GM12878 (cell line): ENCODE data around the gene RAMACL. TPM values are rescaled to one million over a fixed set of nuclear protein-coding genes. Genes with fewer than 3 reads are reported as not detected.

Experiments
- ATAC-seq: fragments of 200-7000 bp; cut with Tn5 transposase; 3 replicates; pipeline ENCODE4 v1.9.1; 2020; ENCODE audit warnings: mild to moderate bottlenecking, moderate library complexity
- BruUV-seq: library from RNA; stranded (reverse); fragments of 400-500 nt; replicated peaks from 2 replicates; lab custom pipeline; 2021; lab: Mats Ljungman, UMichigan
- CTCF ChIA-PET: fragments of 300-600 bp; sonication (Branson Sonifier 250); formaldehyde crosslinking; extraction: SDS; loops from one replicate; lab custom pipeline; 2021; ENCODE audit warnings: inconsistent platforms; lab: Yijun Ruan, JAX
- POLR2A ChIA-PET: fragments of 350-600 bp; formaldehyde crosslinking; extraction: SDS; loops from one replicate; lab custom pipeline; 2021; ENCODE audit warnings: inconsistent platforms; lab: Charles Lee
- RAD21 ChIA-PET: fragments of 300-600 bp; sonication (Branson Sonifier 250); formaldehyde crosslinking; loops from one replicate; lab custom pipeline; 2023; ENCODE audit warnings: antibody characterized with exemption; ENCODE audit not compliant: unreplicated experiment; lab: Charles Lee
- SMC1A ChIA-PET: fragments of 300-600 bp; sonication (Branson Sonifier 250); formaldehyde crosslinking; loops from one replicate; lab custom pipeline; 2023; ENCODE audit not compliant: unreplicated experiment, uncharacterized antibody; lab: Charles Lee
- DNase-seq: peaks from one replicate; pipeline ENCODE4 v3.0.0-alpha.2; 2011; ENCODE audit warnings: low read depth, low spot score
- FAIRE-seq: peaks from 3 replicates; lab custom pipeline; 2011; peaks lifted over from hg19 to GRCh38; lab: Jason Lieb, UNC
- H2AFZ ChIP-seq: 2 replicates; pipeline ENCODE4 v1.6.0; 2011; ENCODE audit warnings: low read depth, low read length, control low read depth; ENCODE audit not compliant: control insufficient read depth
- H3K27ac ChIP-seq: 2 replicates; pipeline ENCODE4 v1.5.1; 2011; ENCODE audit warnings: control low read depth; ENCODE audit not compliant: control insufficient read depth, insufficient read depth
- H3K27me3 ChIP-seq, 2 experiments: replicated peaks in 1 of 2; 2 replicates each; pipeline versions ENCODE4 v1.6.0 to v1.6.1; 2011; ENCODE audit warnings: low read length in 1 of 2; ENCODE audit not compliant: control insufficient read depth in 2 of 2, insufficient read depth in 2 of 2
- H3K36me3 ChIP-seq, 2 experiments: 2 replicates each; pipeline ENCODE4 v1.5.1; 2011; ENCODE audit warnings: low read length in 1 of 2; ENCODE audit not compliant: control insufficient read depth in 2 of 2, insufficient read depth in 2 of 2
- H3K4me1 ChIP-seq: 2 replicates; pipeline ENCODE4 v1.6.1; 2011; ENCODE audit warnings: mild to moderate bottlenecking, low read length, moderate library complexity, mixed read lengths; ENCODE audit not compliant: control insufficient read depth, insufficient read depth
- H3K4me2 ChIP-seq: 2 replicates; pipeline ENCODE4 v1.6.0; 2011; ENCODE audit warnings: control low read depth; ENCODE audit not compliant: control insufficient read depth, insufficient read depth
- H3K4me3 ChIP-seq: fragments of 200-600 bp; sonication (generic); 2 replicates; pipeline ENCODE4 v1.5.1; 2016
- H3K79me2 ChIP-seq: 2 replicates; pipeline ENCODE4 v1.6.0; 2011; ENCODE audit warnings: low read length; ENCODE audit not compliant: control insufficient read depth, insufficient read depth
- H3K9ac ChIP-seq: 2 replicates; pipeline ENCODE4 v1.8.0; 2011; ENCODE audit warnings: low read length, control low read depth, mixed read lengths; ENCODE audit not compliant: control insufficient read depth, insufficient read depth
- H3K9me3 ChIP-seq: replicated peaks from 3 replicates; pipeline ENCODE4 v1.5.1; 2011; ENCODE audit warnings: mild to moderate bottlenecking, low read length; ENCODE audit not compliant: control insufficient read depth, insufficient read depth
- H4K20me1 ChIP-seq: 2 replicates; pipeline ENCODE4 v1.6.0; 2011; ENCODE audit not compliant: control insufficient read depth, insufficient read depth
- BMI1 ChIP-seq: fragments of 450-650 bp; IDR thresholded peaks from 2 replicates; pipeline ENCODE4 v1.6.1; 2016; ENCODE audit warnings: mild to moderate bottlenecking, moderate library complexity, borderline replicate concordance
- E2F4 ChIP-seq: IDR thresholded peaks from 2 replicates; pipeline ENCODE4 v1.6.1; 2012; ENCODE audit warnings: low read depth, low read length, improper control_type of control experiment
- IKZF2 ChIP-seq, 2 experiments: fragments of 450-650 bp; IDR thresholded peaks; 2 replicates each; pipeline ENCODE4 v1.6.1; 2017; ENCODE audit warnings: mild to moderate bottlenecking in 2 of 2, moderate library complexity in 2 of 2
- KAT2A ChIP-seq: conservative IDR thresholded peaks from 2 replicates; pipeline ENCODE4 v1.6.1; 2011; ENCODE audit warnings: low read depth, low read length; ENCODE audit not compliant: control insufficient read depth
- RELB ChIP-seq: fragments of 450-650 bp; IDR thresholded peaks from 2 replicates; pipeline ENCODE4 v1.6.1; 2017; ENCODE audit warnings: low read depth, mild to moderate bottlenecking, moderate library complexity
- SMAD1 ChIP-seq: fragments of 450-650 bp; IDR thresholded peaks from 2 replicates; pipeline ENCODE4 v1.6.1; 2018; ENCODE audit warnings: mild to moderate bottlenecking, low read depth; ENCODE audit not compliant: partially characterized antibody
- SRF ChIP-seq, 2 experiments: IDR thresholded peaks; 2 replicates each; pipeline ENCODE4 v1.6.1; 2011; ENCODE audit warnings: low read depth in 2 of 2, low read length in 2 of 2, mild to moderate bottlenecking in 1 of 2, moderate library complexity in 1 of 2
- YBX1 ChIP-seq: fragments of 450-650 bp; IDR thresholded peaks from 2 replicates; pipeline ENCODE4 v1.6.1; 2016; ENCODE audit warnings: antibody characterized with exemption
- ZNF687 ChIP-seq: fragments of 450-650 bp; IDR thresholded peaks from 2 replicates; pipeline ENCODE4 v1.6.1; 2017; ENCODE audit warnings: mild to moderate bottlenecking, moderate library complexity
- WGBS: methylation state at CpG from one replicate; pipeline ENCODE4 v1.1.6; 2016; ENCODE audit warnings: low lambda C conversion rate; ENCODE audit not compliant: insufficient replicate concordance, insufficient coverage; ENCODE audit errors: missing lambda C conversion rate; 5-methylcytosine and 5-hydroxymethylcytosine counted together
- in situ Hi-C: fragments of 300-500 bp; cut with MboI; formaldehyde crosslinking; loops from 9 replicates; pipeline ENCODE4 v1.14.3; 2018; ENCODE audit warnings: mixed read lengths
- intact Hi-C: fragments of 100-400 bp; cut with micrococcal nuclease; formaldehyde crosslinking; loops from one replicate; pipeline ENCODE4 v1.14.2; 2022; ENCODE audit not compliant: unreplicated experiment
- polyA plus RNA-seq, 11 experiments: library from polyadenylated mRNA; depleted of rRNA in 4 of 11; unstranded in 6 of 11; stranded (reverse) in 5 of 11; fragments of >200 nt; fragmentation: Nextera tagmentation in 4 of 11; fragmentation: Illumina TruSeq in 1 of 11; extraction: Ambion mirVana in 4 of 11; extraction: Trizol in 1 of 11; gene quantifications; 1 replicate in 1 of 11; 2 replicates in 10 of 11; pipeline versions ENCODE4 v1.2.1 to v1.2.3, GENCODE V29; 2011 to 2016; ENCODE audit warnings: inconsistent platforms in 2 of 11, missing spikeins in 2 of 11, low read depth in 1 of 11
- total RNA-seq, 4 experiments: library from RNA; depleted of rRNA in 3 of 4; stranded (reverse); fragments of >200 nt in 3 of 4; fragmentation: Illumina TruSeq in 1 of 4; extraction: Trizol in 1 of 4; gene quantifications; 2 replicates each; pipeline versions ENCODE4 v1.2.1 to v1.2.3, GENCODE V29; 2013 to 2021

Gene RAMACL
- total and polyA plus RNA-seq, 10 of the 15 experiments (the other 5 are each of a cell fraction or from before 2014, with no cell fraction given): 0.09 to 1.3 (median 0.31) TPM; not detected in 1

DNA sequence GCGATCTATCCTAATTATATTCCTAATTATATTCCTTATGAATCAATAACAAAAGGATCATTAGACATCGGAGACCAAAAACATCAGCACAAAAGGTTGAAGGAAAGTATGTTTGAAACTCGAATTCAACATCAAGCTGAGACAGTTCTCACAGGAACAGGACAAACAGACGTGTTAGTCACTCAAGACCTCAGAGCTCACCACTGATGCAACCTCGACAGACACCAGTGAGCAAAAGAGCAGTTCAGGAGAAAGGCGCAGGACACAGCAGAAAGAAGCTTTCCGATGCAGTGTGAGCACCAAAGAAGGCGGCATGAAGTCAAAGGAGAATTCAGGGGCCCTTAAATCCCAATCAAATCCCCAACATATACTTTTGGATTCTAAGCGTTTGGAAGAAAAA lies 6.3 kb upstream of the RAMACL start:
- no peak for TF ChIP-seq RELB
- no peak for TF ChIP-seq YBX1
- RAD21 ChIA-PET: no interaction called here
- POLR2A ChIA-PET: no interaction called here
- Histone ChIP-seq H3K27ac (no peak overlapping the region), H3K27me3 (no peaks in the 10 kb centered on the region), H3K9ac (no peak overlapping the region), H4K20me1 (no peaks in the 10 kb centered on the region), H3K4me3 (no peak overlapping the region), H2AFZ (no peak overlapping the region), H3K4me1 (peaks cover 22% of the 10 kb centered on the region), H3K4me2 (no peak overlapping the region), H3K9me3 (no peaks in the 10 kb centered on the region), H3K79me2 (no peaks in the 10 kb centered on the region), H3K36me3 (no peaks in the 10 kb centered on the region)
- no peak for ATAC-seq
- CTCF ChIA-PET: no interaction called here
- WGBS: 68% methylated on average over 9 of the region's 9 CpGs
- no peak for DNase-seq
- intact Hi-C loops: no loop called here
- FAIRE-seq: no peak
- in situ Hi-C loops: no loop called here
- no TSS peak for BruUV-seq
- SMC1A ChIA-PET: no interaction called here

DNA sequence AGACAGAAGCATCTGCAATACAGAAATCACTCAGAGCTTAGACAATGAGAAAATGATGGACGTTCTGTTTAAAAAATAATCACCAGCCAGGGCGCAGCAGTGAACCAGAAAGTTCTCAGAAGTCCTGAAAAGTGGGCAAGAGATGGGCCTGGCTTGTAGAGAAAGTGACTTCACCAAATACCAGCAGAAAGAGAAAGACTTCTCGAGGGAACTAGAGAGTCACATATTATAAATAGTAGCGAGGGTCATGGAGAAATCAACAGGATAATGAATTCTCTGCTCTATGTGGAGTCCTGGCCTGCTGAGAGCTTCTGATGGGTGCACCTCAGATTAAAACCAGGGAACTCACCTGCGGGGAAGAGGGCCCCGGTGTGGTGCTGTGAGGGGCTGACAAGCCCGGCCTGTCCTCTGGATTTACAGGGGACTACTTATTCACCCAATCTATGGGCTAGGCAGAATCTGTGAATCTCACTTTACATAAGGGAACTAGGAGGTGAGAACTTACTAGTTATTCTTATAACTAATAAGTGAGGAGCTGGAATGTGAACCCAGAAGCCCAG lies 5.6 kb upstream of the RAMACL start:
- ATAC-seq: no peak
- no peak for FAIRE-seq
- intact Hi-C loops (no loop called here), in situ Hi-C loops (no loop called here)
- H3K4me2 ChIP-seq: no peak overlapping the region
- RAD21 ChIA-PET: interaction anchor here (0.7 kb wide), 1 partner anchor 35 kb away, joined by 3 read pairs; the partner anchor contains the start of gene RPS6KA2
- H3K9ac ChIP-seq: no peak overlapping the region
- DNase-seq: no peak
- no peak overlapping the region for H3K27ac ChIP-seq
- BruUV-seq: no TSS peak
- no peak overlapping the region for H2AFZ ChIP-seq
- peaks cover 28% of the 10 kb centered on the region for H3K4me1 ChIP-seq
- WGBS: 90% methylated on average over 7 of the region's 7 CpGs
- TF ChIP-seq KAT2A: no peak
- no peak for TF ChIP-seq E2F4
- no peak for TF ChIP-seq SRF (IDR thresholded peaks at IDR 0.05; ENCODE audit: low read depth in 2 of 2, low read length in 2 of 2)
- no peak for TF ChIP-seq IKZF2 (IDR thresholded peaks at IDR 0.05)
- no peak for TF ChIP-seq ZNF687
- TF ChIP-seq BMI1: no peak
- no peak for TF ChIP-seq SMAD1
- no peak overlapping the region for H3K4me3 ChIP-seq
- no peaks in the 10 kb centered on the region for H4K20me1 ChIP-seq
- no peaks in the 10 kb centered on the region for H3K9me3 ChIP-seq
- no peaks in the 10 kb centered on the region for H3K79me2 ChIP-seq
- POLR2A ChIA-PET: no interaction called here
- no peaks in the 10 kb centered on the region for H3K36me3 ChIP-seq
- H3K27me3 ChIP-seq: no peaks in the 10 kb centered on the region
- SMC1A ChIA-PET: no interaction called here
- CTCF ChIA-PET: no interaction called here
